Kidney (tissue), 14 donors: ENCODE measurements around the gene ANO10. TPM values are rescaled to one million over a fixed set of nuclear protein-coding genes. Genes with fewer than 3 reads are reported as not detected.
"Not testable (repeated sequence)": the region's sequence is repeated elsewhere in the genome, so short reads cannot be mapped to it uniquely, and the experiment has no call there.

Experiments
- DNase-seq, 5 donors: peaks; one replicate each; pipeline ENCODE4 v3.0.0-alpha.2; 2013 to 2020
- FAIRE-seq: peaks from 2 replicates; lab custom pipeline; 2012; peaks lifted over from hg19 to GRCh38; lab: Jason Lieb, UNC
- H3K27ac ChIP-seq, 2 donors: one replicate each; pipeline ENCODE4 v1.7.0; 2013; ENCODE audit warnings: low read depth in 2 of 2, low read length in 2 of 2, inconsistent platforms in 1 of 2
- H3K27me3 ChIP-seq: one replicate; pipeline ENCODE4 v1.7.1; 2013; ENCODE audit warnings: low read length, inconsistent platforms; ENCODE audit not compliant: control insufficient read depth, insufficient read depth
- H3K36me3 ChIP-seq, 3 donors: one replicate each; pipeline versions ENCODE4 v1.7.0 to v1.7.1; 2013; ENCODE audit warnings: low read length in 3 of 3, control low read depth in 1 of 3, inconsistent platforms in 1 of 3; ENCODE audit not compliant: insufficient read depth in 3 of 3, control insufficient read depth in 2 of 3
- H3K4me1 ChIP-seq, 3 donors: one replicate each; pipeline versions ENCODE4 v1.7.0 to v1.7.1; 2013; ENCODE audit warnings: low read length in 3 of 3, inconsistent platforms in 1 of 3, low read depth in 1 of 3; ENCODE audit not compliant: control insufficient read depth in 2 of 3, insufficient read depth in 2 of 3
- H3K4me3 ChIP-seq, 3 donors: one replicate each; pipeline versions ENCODE4 v1.7.0 to v1.8.1; 2013; ENCODE audit warnings: low read length in 3 of 3, control low read depth in 1 of 3, inconsistent platforms in 1 of 3
- H3K9ac ChIP-seq, 3 donors: one replicate each; pipeline versions ENCODE4 v1.7.0 to v1.7.1; 2013; ENCODE audit warnings: low read length in 3 of 3, control low read depth in 1 of 3, inconsistent platforms in 1 of 3
- H3K9me3 ChIP-seq, 3 donors: one replicate each; pipeline versions ENCODE4 v1.7.0 to v1.7.1; 2013; ENCODE audit warnings: low read length in 3 of 3, control low read depth in 1 of 3, inconsistent platforms in 1 of 3; ENCODE audit not compliant: control insufficient read depth in 2 of 3, insufficient read depth in 1 of 3
- intact Hi-C: fragments of 100-400 bp; cut with DNase I; formaldehyde crosslinking; loops from one replicate; pipeline ENCODE4 v1.11.1; 2022
- polyA plus RNA-seq: library from polyadenylated mRNA; stranded (reverse); fragments of 350-450 nt; fragmentation: Illumina TruSeq; extraction: RNeasy Lipid Tissue Mini Kit (QIAGEN cat#74804); gene quantifications from one replicate; pipeline ENCODE4 v1.2.3, GENCODE V29; 2014; ENCODE audit warnings: low read depth, low replicate concordance; ENCODE audit not compliant: insufficient read depth
- total RNA-seq: library from RNA; stranded (reverse); fragmentation: NEBNext Ultra II Directional; extraction: Animal tissue kit (Norgen Biotek cat#: 25700); gene quantifications from one replicate; pipeline ENCODE4 v1.2.1, GENCODE V29; 2021
- TF ChIP-seq, protein P1 (sequence below): IDR thresholded peaks from 3 replicates; pipeline ENCODE4 v1.5.1; 2012; ENCODE audit warnings: mild to moderate bottlenecking, moderate library complexity, borderline replicate concordance; ENCODE audit not compliant: insufficient read depth; ENCODE audit errors: extremely low read depth
- donor health status: control.
- donor health status: control.
- donor health status: control.
- donor health status: control.
- donor health status: control.
- donor health status: DM: yes; HTN: yes; CAD: no.
- donor health status: Normal renal cell carcinoma (clear cell type).

Gene ANO10
- total and polyA plus RNA-seq, 2 donors from 2014 or later: 45.7 to 48.2 TPM

DNA sequence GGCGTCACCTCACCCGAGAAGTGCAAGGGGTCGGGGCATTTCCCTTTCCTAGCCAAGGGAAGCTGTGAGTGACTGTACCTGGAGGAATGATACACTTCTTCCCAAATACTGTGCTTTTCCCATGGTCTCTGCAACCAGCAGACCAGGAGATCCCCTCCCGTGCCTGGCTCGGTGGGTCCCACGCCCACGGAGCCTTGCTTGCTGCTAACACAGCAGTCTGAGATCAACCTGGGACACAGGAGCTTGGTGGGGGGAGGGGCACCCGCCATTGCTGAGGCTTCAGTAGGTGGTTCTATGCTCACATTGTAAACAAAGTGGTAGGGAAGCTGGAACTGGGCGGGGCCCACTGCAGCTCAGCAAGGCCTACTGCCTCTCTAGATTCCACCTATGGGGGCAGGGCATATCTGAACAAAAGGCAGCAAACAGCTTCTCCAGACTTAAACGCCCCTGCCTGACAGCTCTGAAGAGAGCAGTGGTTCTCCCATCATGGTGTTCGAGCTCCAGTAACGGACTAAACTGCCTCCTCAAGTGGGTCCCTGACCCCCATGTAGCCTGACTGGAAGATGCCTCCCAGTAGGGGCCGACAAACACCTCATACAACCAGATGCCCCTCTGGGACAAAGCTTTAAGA, 37.6 kb upstream of the ANO10 start:
- Histone ChIP-seq H3K36me3 (no peaks in the 10 kb centered on the region), H3K4me1 (no peaks in the 10 kb centered on the region), H3K4me3 (no peak overlapping the region), H3K27me3 (no peaks in the 10 kb centered on the region), H3K9me3 (no peaks in the 10 kb centered on the region), H3K27ac (no peak overlapping the region), H3K9ac (no peak overlapping the region)
- DNase-seq: no peak
- TF ChIP-seq, protein P1, sequence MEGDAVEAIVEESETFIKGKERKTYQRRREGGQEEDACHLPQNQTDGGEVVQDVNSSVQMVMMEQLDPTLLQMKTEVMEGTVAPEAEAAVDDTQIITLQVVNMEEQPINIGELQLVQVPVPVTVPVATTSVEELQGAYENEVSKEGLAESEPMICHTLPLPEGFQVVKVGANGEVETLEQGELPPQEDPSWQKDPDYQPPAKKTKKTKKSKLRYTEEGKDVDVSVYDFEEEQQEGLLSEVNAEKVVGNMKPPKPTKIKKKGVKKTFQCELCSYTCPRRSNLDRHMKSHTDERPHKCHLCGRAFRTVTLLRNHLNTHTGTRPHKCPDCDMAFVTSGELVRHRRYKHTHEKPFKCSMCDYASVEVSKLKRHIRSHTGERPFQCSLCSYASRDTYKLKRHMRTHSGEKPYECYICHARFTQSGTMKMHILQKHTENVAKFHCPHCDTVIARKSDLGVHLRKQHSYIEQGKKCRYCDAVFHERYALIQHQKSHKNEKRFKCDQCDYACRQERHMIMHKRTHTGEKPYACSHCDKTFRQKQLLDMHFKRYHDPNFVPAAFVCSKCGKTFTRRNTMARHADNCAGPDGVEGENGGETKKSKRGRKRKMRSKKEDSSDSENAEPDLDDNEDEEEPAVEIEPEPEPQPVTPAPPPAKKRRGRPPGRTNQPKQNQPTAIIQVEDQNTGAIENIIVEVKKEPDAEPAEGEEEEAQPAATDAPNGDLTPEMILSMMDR: no peak
- intact Hi-C loops: no loop called here
- FAIRE-seq: no peak

DNA sequence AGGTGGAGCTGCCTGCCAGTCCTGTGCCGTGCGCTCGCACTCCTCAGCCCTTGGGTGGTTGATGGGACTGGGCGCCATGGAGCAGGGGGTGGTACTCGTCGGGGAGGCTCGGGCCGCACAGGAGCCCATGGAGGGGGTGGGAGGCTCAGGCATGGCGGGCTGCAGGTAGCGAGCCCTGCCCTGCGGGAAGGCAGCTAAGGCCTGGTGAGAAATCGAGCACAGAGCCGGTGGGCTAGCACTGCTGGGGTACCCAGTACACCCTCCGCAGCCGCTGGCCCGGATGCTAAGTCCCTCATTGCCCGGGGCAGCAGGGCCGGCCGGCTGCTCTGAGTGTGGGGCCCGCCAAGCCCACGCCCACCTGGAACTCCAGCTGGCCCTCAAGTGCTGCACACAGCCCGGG, 34.6 kb upstream of the ANO10 start:
- H3K4me1 ChIP-seq, DNase-seq, H3K27me3 ChIP-seq, H3K27ac ChIP-seq, FAIRE-seq, H3K9ac ChIP-seq, H3K9me3 ChIP-seq, intact Hi-C loops, H3K36me3 ChIP-seq, H3K4me3 ChIP-seq: not testable (repeated sequence)

DNA sequence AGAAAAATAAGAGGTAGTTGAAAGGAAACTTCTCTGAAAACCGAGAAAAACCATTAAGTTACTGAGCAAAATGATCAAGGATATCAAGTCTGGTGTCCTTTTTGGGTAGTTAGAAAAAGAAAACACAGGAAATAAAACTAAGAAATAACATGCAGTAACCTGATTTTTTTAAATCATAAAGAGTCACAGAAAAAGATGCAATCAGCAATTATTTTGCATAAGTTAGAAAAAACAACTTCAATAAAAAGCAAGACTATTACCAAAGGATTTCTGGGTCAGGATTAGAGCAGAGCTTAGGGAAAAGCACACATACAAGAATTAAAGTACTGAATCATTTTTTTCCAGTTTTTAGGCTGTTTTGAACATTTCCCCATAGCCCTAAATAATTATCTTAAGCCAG, 28.5 kb upstream of the ANO10 start:
- no peak overlapping the region for H3K4me3 ChIP-seq
- no peak for DNase-seq
- FAIRE-seq: no peak
- H3K9ac ChIP-seq: no peak overlapping the region
- H3K4me1 ChIP-seq: peaks cover 0 to 4% (median 0%) of the 10 kb centered on the region in 3 donors
- intact Hi-C loops: no loop called here
- TF ChIP-seq, protein P1: no peak
- no peaks in the 10 kb centered on the region for H3K36me3 ChIP-seq
- H3K9me3 ChIP-seq: no peaks in the 10 kb centered on the region
- H3K27ac ChIP-seq: no peak overlapping the region
- no peaks in the 10 kb centered on the region for H3K27me3 ChIP-seq

DNA sequence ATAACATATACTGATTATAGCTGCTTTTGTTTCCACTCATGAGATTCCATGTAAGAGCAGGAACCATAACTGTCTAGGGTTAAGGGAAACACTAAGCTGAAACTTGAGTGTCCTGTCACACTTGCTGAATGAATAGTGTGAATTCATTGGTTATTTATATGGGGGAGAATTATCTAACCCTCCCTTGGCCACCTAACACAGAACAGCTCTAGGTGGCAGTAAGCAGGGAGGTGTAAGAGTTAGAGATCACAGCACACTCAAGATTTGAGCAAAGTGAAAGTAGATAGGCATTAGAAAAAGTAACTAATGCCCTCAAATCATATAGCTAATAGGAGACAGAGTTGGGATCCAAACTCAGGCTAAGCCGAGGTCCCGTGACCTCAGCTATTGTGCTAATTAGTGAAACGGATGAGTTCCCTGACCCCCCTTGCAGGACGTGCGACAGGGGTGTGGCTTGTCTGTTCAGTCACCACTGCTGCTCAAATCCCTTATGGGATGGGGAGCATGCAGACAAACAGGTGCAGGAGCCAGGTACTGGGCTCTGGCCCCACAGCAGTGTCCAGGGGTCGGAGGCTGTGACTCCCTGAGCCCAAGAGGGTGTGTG, 27.7 kb upstream of the ANO10 start:
- Histone ChIP-seq H3K4me1 (peaks cover 0 to 4% (median 0%) of the 10 kb centered on the region in 3 donors), H3K9ac (peak overlapping the region in 2 of 3 donors; percentile 34 to 51), H3K9me3 (no peaks in the 10 kb centered on the region), H3K27ac (no peak overlapping the region), H3K36me3 (no peaks in the 10 kb centered on the region), H3K27me3 (no peaks in the 10 kb centered on the region), H3K4me3 (peak overlapping the region; percentile 22 to 70 (median 69))
- DNase-seq: peak in 1 of 5 donors; percentile 39
- intact Hi-C loops: no loop called here
- TF ChIP-seq, protein P1: no peak
- no peak for FAIRE-seq
